GM19035 (cell line): Measurements from ENCODE around the gene GPER1.
"Not testable (repeated sequence)": the region's sequence is repeated elsewhere in the genome, so short reads cannot be mapped to it uniquely, and the experiment has no call there.

Experiments used
- ATAC-seq: cut with Tn5 transposase; IDR thresholded peaks from one replicate; pipeline ENCODE4 v1.9.1; 2021; ENCODE audit not compliant: unreplicated experiment

Gene GPER1

DNA sequence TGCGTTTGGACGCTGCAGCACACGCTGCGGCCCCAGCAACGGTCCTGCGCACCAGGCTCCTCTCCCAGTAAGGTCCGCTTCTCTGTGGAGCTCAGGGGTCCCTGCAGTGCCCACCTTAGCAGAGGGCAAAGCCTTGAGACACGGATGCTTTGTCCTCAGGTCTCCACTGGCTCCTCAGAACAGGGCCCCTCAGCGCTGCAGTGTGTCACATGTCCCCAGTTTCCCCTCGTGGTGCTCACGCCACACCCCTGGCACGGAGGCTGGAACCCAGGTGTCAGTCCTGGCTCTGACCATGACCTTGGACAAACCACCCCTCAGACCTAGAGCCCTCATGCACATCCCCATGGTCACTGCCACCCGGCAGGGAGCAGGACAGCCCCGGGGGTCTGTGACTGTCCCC is 19.9 kb upstream of the GPER1 start:
- ATAC-seq, result no peak

DNA sequence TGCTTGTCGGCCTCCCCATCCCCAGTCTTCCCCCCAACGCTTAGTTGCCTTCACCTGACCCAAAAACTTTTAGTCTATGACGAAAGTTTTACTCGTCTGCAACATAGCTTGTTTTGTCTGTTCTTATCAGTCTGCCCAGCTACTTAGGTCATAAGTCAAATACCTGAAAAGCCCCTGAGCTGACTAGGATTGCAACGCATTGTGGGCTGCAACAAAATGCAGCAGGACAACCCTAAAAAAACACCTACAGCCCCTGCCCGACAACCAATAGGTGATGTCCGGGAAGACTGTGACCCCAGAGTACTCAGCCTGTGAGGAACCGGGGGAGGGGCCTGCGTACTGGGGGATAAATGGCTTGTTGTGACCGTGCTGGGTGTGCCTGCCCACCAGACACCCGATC is 19.3 kb upstream of the GPER1 start:
- ATAC-seq, result no peak

DNA sequence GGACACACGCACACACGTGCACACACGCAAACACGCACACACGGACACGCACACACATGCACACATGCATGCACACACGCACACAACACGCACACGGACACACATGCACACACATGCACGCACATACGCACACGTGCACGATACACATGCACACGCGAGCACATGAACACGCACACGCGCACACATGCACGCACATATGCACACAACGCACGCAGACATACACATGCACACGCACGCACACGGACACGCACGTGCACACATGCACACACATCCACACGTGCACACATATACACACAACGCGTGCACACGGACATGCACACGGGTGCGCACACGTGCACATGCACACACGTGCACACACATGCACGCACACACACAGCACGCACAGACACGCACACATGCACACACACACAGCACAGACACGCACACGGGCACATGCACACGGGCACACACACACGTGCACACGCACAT is 17.3 kb upstream of the GPER1 start:
- ATAC-seq, result no peak

GRCh38 chr7:1071731-1072254 is 16.1 kb upstream of the GPER1 start:
- no peak for ATAC-seq

DNA sequence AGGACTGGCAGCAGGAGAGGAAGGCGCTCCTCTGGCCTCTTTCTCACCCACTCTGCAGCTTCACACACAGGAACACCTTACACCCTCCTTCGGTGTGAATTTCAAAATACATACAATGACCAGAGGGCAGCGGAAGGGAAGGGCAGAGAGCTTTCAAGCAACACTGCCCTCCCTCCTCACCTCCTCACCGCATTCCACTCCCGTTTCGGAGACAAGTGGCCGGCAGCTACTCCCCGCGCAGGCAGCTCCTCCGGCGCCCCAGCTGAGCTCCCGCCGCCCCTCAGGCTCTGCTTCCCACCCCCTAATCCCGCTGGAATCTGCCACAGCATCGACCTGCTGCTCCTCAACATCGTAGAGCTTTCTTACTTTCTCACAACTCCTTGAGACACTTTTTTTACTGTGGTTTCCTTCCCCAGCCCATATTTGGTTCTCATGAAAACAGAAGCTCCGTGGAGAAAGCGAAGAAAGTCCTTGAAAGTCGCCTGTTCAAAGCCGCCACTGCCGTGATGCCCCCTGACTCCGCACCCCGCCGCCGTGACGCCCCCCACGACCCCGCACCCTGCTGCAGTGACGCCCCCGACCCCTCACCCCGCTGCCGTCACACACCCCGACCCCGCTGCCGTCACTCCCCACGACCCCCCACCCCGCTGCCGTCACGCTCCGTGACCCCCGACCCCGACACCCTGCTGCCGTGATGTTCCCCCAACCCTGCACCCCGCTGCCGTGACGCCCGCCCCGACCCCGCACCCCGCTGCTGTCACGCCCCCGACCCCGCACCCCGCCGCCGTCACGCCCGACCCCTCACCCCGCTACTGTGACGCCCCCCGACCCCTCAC is 14.6 kb upstream of the GPER1 start:
- ATAC-seq, result no peak

GRCh38 chr7:1074018-1074417 is 13.9 kb upstream of the GPER1 start:
- ATAC-seq, result not testable (repeated sequence)

GRCh38 chr7:1074593-1075431 is 13.1 kb upstream of the GPER1 start:
- no peak for ATAC-seq

DNA sequence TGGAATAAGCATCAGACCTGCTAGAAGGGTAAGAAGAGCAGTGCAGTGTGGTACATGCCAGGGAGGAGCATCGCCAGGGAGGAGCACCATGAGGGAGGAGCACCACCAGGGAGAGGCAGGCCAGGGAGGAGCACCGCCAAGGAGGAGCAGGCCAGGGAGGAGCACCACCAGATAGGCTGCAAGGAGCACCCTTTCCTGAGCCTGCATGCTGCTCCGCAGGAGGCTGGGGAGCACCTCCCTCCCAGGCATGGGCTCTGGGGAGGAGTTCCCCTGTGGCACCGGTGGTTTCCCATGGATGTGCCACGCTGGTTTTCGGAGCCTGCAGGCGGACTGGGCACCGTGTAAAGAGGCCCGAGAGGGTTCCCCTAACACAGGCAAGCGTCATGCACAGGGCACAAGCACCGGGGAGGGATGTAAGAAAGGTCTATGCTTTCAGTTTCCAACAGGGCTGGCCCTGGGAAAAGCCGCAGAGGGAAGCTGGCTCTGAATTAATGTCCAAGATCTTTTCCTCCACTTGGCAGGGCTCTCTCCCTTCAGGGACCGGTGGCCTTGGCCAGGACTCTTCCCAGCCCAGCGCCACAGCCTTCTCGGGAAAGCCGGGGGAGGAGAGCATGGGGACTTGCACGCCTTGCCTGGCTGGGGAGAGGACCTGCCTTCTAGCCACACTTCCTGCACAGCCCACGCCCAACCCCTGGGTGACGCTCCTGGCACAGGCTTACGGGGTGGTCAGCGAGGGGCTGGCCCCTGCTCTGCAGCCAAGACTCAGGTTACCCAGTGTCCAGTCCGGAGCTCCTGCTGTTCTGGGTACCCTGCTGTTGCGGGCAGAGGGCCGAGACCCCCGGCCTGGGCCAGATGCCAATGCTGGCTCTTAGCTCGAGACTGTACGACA is 11.5 kb upstream of the GPER1 start:
- ATAC-seq, result no peak

- ATAC-seq, result no peak
Observed at GRCh38 chr7:1078519-1078918, 9.4 kb upstream of the GPER1 start.

- ATAC-seq, result no peak
Observed at GRCh38 chr7:1078985-1079384, 8.9 kb upstream of the GPER1 start.

DNA sequence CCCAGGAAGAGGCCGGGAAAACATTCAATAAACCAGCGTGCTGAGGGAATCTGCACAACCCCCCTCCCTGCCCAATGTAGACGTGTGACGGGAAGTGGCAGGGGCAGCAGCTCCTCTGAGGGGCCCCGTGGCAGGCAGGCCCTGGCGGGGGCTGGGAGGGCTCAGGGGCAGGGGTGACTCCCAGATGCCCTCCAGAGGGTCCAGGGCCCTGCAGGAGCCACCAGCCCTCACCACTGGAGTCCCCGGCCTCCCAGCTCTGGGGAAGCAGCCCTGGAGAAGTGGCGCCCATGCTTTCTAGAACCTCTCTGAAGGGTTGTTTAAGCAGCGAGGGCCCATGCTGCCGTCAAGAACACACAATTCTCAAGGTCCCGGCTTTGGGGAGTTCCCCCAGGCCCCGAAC is 8.4 kb upstream of the GPER1 start:
- no peak for ATAC-seq

DNA sequence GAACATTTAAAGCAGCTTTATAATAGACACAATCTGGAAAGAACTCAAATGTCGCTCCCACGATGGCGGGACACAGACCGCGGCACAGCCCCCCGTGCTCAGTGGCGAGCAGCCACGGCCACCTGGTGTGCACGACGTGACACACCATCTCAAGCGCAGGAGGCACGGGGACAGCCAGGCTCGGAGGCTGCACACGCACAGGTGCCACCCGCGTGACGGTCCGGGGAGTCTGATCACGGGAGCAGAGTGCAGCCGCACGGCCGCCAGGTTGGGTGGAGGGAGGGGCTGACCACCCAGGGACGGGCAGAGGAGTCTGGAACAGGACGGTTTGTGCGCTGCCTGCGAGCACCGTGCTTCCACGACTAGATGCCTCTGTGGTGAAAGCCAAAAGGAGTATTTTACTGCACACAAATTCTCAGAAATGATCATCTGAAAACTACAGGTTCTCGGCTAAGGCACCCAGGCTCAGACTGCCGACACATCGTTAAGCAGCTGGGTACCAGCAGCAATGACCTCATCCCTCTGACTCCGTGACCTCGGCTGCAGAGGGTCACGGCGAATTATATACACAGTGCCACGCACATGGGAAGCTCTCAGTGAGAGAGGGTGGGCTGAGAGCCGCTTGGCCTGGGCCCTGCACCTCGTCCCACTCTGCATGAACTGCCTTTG is 7.5 kb upstream of the GPER1 start:
- no peak for ATAC-seq

- ATAC-seq, result no peak
Observed at GRCh38 chr7:1080921-1081255, 7.0 kb upstream of the GPER1 start.

DNA sequence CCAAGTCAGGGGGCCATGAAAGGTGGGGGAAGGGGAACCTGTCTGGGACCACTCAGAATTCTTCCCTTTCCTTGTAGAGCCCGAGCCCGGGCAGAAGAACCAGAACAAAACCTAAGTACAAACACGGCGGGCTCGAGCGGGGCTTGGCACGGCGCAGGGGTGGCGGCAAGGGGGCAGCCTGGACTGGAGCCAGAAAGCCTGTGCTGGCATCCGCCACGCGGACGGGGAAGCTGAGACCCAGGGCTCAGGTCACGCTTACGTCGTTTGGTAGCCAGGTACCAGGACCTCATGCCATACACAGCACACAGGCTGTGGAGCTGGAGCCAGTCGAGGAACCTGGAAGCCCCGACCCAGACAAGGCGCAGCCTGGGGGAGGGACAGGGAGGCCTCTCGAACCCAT is 6.6 kb upstream of the GPER1 start:
- no peak for ATAC-seq

DNA sequence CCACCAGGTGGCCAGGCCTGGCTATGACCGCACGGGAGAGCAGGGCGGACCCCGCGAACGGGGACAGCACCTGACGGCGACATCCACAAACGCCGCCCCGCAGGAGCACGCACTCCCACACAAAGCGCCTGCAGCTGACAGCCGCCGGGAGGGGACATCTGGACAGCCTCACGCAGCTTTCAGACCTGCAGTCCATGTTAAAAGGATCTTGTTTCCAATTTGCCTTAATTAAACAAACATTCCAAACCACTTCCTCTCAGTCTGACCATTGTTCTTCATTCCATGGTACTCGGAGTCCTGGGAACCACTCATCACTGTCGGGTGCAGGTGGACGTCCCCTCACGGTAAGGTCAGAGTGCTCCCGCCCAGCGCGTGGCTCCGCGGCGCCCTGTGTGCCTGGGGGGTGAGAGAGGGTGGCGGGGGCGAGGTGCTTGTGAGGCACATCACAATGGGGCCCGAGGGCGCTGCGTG is 5.9 kb upstream of the GPER1 start:
- ATAC-seq, result no peak

- no peak for ATAC-seq
Observed at GRCh38 chr7:1083729-1084657, 3.9 kb upstream of the GPER1 start.

DNA sequence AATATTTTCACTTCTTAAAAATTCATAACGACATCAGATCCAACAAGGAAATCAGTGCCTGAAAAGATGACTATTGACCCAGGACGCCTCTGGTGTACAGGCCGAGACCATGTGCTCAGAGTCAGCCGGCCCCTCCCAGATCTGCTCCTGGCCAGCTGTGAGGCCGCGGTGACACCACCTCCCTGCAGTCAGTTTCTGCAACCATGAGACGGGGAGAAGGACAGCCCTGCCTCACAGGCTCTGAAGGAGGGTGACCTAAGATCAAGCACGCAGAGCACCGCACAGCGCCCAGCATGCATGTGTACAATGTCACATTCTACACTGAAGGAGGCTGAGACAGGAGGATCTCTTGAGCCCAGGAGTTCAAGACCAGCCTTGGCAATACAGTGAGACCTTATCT is 2.6 kb upstream of the GPER1 start:
- ATAC-seq, result no peak

GRCh38 chr7:1085910-1086421 is 1.9 kb upstream of the GPER1 start:
- ATAC-seq, result no peak
